ENCODE data around the gene CCR5. TPM values are rescaled to one million over a fixed set of nuclear protein-coding genes. Genes with fewer than 3 reads are reported as not detected.

CCR5 gene
- total and polyA plus RNA-seq, 10 donors = 2.0 to 15.5 (median 6.8) TPM

DNA sequence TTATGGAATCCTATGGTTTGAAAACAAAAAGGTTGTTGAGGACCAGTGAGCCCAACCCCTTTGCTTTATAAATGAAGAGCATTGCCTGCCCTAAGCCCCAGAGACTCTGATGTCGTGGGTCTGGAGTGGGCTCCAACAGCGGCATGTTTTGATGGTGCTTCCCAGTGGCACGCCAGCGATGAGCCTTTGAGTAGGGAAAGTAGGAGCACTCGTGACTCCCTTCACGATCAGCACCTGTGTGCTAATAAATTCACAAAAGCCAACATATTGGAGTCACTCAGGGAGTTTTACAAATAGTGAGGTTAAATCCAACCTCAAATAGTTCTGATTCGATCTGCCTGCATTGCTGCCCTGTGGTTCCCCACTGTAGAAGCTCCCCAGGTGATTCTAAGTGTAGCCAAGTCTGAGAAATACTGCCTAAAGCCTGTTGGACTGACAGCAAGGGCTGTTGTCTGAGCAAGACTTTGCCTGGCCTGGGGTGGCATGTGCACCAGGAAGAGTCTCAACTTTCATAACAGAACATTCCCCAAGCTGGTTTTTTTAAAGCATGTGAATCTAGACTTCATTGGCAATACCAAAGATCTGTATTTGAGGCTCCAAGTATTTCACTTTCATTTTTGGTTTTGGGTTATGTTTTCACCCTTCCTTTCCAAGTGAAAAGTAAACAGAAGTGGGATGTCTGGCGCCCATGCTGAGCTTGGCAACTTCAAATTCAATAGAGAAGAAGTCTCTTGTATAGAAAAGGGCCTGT is 9.9 kb downstream of the CCR5 start:
- Histone ChIP-seq H3K4me3 (no peak overlapping the region), H3K27me3 (replicated peaks in 1 of 7) (no peaks in the 10 kb centered on the region), H3K27ac (peak overlapping the region; percentile 5 to 78 (median 65)), H3K4me1 (peaks cover 22 to 77% (median 48%) of the 10 kb centered on the region in 6 donors), H3K9me3 (no peaks in the 10 kb centered on the region), H3K36me3 (no peaks in the 10 kb centered on the region)
- WGBS, 5 donors = 74 to 81% (median 79%) methylated on average over 8 of the region's 8 CpGs
- DNase-seq = no peak
- no peak for TF ChIP-seq POLR2AphosphoS5 (IDR thresholded peaks at IDR 0.05)
- intact Hi-C loops (cut with DNase I; ENCODE audit: low total_unique reads) = no loop called here

DNA sequence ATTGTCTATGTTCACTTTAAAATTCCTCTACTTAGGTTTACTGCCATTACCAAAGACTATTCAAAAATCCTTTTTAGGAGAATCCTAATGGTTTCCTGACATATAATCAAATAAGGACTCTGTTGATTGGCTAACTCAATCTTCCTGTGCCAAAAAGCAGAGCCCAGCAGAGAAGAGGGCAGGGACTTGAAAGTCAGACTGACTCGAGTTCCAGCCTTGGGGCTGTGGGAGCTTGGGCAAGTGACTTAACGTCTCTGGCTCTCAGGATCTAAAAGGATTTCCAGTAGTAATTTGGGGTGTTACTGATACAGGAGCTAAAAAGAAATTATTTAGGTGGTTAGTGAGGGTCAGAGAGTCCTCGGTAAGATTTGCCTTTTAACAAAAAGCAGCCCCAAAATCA is 10.9 kb downstream of the CCR5 start:
- Histone ChIP-seq H3K27me3 (replicated peaks in 1 of 7) (no peaks in the 10 kb centered on the region), H3K4me1 (peaks cover 22 to 75% (median 53%) of the 10 kb centered on the region in 6 donors), H3K4me3 (no peak overlapping the region), H3K9me3 (no peaks in the 10 kb centered on the region), H3K27ac (peak overlapping the region in 1 of 8 donors; percentile 70), H3K36me3 (no peaks in the 10 kb centered on the region)
- no peak for DNase-seq
- TF ChIP-seq POLR2AphosphoS5 (IDR thresholded peaks at IDR 0.05) (no peak), POLR2A (IDR thresholded peaks at IDR 0.05) (no peak)
- TF ChIP-seq, protein P1, sequence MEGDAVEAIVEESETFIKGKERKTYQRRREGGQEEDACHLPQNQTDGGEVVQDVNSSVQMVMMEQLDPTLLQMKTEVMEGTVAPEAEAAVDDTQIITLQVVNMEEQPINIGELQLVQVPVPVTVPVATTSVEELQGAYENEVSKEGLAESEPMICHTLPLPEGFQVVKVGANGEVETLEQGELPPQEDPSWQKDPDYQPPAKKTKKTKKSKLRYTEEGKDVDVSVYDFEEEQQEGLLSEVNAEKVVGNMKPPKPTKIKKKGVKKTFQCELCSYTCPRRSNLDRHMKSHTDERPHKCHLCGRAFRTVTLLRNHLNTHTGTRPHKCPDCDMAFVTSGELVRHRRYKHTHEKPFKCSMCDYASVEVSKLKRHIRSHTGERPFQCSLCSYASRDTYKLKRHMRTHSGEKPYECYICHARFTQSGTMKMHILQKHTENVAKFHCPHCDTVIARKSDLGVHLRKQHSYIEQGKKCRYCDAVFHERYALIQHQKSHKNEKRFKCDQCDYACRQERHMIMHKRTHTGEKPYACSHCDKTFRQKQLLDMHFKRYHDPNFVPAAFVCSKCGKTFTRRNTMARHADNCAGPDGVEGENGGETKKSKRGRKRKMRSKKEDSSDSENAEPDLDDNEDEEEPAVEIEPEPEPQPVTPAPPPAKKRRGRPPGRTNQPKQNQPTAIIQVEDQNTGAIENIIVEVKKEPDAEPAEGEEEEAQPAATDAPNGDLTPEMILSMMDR (IDR thresholded peaks at IDR 0.05 in 8 of 11, conservative IDR thresholded peaks at IDR 0.05 in 3 of 11) = no peak
- intact Hi-C loops (cut with DNase I; ENCODE audit: low total_unique reads) = no loop called here
- 78 to 91% (median 83%) methylated on average over 3 of the region's 3 CpGs for WGBS, 5 donors

DNA sequence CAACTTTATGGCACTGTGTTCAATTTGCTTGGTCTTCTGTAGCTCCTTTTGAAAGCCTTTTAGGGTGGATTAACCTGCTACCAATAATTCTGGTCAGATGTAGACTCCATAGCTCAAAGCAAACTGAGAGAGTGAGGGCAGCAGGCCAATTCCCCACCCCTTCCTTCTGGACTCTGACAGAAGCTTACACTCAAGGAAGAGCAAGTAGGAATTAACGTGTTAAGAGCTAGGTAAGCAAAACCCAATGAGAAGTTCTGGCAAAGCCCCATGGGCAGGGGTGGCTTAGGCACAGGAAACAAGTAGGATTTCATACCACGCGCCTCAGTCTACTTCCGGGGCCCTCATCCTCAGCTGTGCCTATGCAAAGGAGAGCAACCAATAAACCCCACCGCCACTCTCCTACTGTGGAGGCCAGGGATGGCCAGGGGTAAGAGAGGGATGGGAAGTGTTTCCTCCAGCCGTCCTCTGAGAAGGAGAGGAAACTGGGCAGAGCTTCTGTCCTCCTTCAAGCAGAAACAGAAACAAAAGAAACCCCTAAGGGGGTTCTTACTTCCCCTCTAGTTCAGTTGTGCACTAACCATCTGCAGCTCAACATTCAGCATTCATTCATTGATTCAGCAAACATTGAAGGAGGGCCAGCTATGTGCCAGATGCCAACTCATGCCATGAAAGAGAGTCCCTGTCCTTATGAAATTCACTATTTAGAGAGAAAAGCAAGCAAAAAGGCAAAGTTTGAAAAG is 12.6 kb downstream of the CCR5 start:
- Histone ChIP-seq H3K9me3 (peaks cover 0 to 8% (median 0%) of the 10 kb centered on the region in 8 donors), H3K4me1 (peaks cover 22 to 63% (median 52%) of the 10 kb centered on the region in 6 donors), H3K4me3 (peak overlapping the region in 1 of 8 donors; percentile 0), H3K27me3 (replicated peaks in 1 of 7) (no peaks in the 10 kb centered on the region), H3K27ac (peak overlapping the region in 5 of 8 donors; percentile 48 to 72 (median 61)), H3K36me3 (no peaks in the 10 kb centered on the region)
- WGBS, 5 donors = 29 to 57% (median 49%) methylated on average over 6 of the region's 6 CpGs
- intact Hi-C loops (cut with DNase I; ENCODE audit: low total_unique reads) = no loop called here
- no peak for DNase-seq
- TF ChIP-seq, protein P1 (IDR thresholded peaks at IDR 0.05 in 8 of 11, conservative IDR thresholded peaks at IDR 0.05 in 3 of 11) = no peak
- no peak for TF ChIP-seq POLR2A (IDR thresholded peaks at IDR 0.05)
- TF ChIP-seq POLR2AphosphoS5 (IDR thresholded peaks at IDR 0.05) = no peak

DNA sequence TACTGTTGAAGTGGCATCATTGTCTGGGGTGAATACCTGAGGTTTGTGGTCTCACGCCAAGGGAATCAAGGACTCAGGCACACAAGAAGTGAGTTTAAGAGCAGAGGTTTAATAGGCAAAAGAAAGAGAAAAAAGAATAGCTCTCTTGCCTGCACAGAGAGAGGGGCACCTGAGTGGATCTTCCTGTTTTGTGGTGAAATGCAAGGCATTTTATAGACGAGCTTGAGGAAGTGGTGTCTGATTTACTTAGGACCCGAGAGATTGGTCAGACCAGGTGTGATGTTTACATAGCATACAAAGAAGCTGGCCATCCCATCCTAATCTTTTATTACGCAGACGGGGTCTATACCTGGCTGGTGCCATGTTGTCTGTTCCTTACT is 13.2 kb downstream of the CCR5 start:
- Histone ChIP-seq H3K27ac (peak overlapping the region in 5 of 8 donors; percentile 48 to 72 (median 61)), H3K9me3 (peaks cover 0 to 8% (median 0%) of the 10 kb centered on the region in 8 donors), H3K4me3 (peak overlapping the region in 1 of 8 donors; percentile 0), H3K4me1 (peaks cover 19 to 60% (median 50%) of the 10 kb centered on the region in 6 donors), H3K36me3 (no peaks in the 10 kb centered on the region), H3K27me3 (replicated peaks in 1 of 7) (no peaks in the 10 kb centered on the region)
- WGBS, 5 donors = 37 to 54% (median 49%) methylated on average over 5 of the region's 5 CpGs
- no peak for DNase-seq
- TF ChIP-seq, protein P1 (IDR thresholded peaks at IDR 0.05 in 8 of 11, conservative IDR thresholded peaks at IDR 0.05 in 3 of 11) = no peak
- no peak for TF ChIP-seq POLR2A (IDR thresholded peaks at IDR 0.05)
- no peak for TF ChIP-seq POLR2AphosphoS5 (IDR thresholded peaks at IDR 0.05)
- intact Hi-C loops (cut with DNase I; ENCODE audit: low total_unique reads) = no loop called here
